ENCODE data around the gene HSDL2.

HSDL2 gene

GRCh38 chr9:112446526-112446925 lies 66.6 kb downstream of the HSDL2 start:
- DNase-seq (ENCODE audit: low spot score), result no peak

GRCh38 chr9:112447283-112447761 lies 67.4 kb downstream of the HSDL2 start:
- no peak for DNase-seq (ENCODE audit: low spot score)

GRCh38 chr9:112462855-112463254 lies 82.9 kb downstream of the HSDL2 start:
- DNase-seq (ENCODE audit: low spot score), result no peak

GRCh38 chr9:112465352-112465751 lies 85.4 kb downstream of the HSDL2 start:
- no peak for DNase-seq (ENCODE audit: low spot score)

- DNase-seq (ENCODE audit: low spot score), result no peak
Measured at GRCh38 chr9:112472996-112473395, 93.1 kb downstream of the HSDL2 start.

GRCh38 chr9:112473986-112474385 lies 94.1 kb downstream of the HSDL2 start:
- no peak for DNase-seq (ENCODE audit: low spot score)

GRCh38 chr9:112475318-112475717 lies 95.4 kb downstream of the HSDL2 start:
- no peak for DNase-seq (ENCODE audit: low spot score)

GRCh38 chr9:112477330-112477729 lies 97.4 kb downstream of the HSDL2 start:
- DNase-seq (ENCODE audit: low spot score), result no peak

GRCh38 chr9:112479221-112479620 lies 99.3 kb downstream of the HSDL2 start:
- DNase-seq (ENCODE audit: low spot score), result no peak

GRCh38 chr9:112484607-112485006 lies 104.7 kb downstream of the HSDL2 start:
- DNase-seq (ENCODE audit: low spot score), result no peak

- no peak for DNase-seq (ENCODE audit: low spot score)
Measured at GRCh38 chr9:112485574-112485973, 105.7 kb downstream of the HSDL2 start.

- peak; percentile 86 for DNase-seq (ENCODE audit: low spot score)
Measured at GRCh38 chr9:112486221-112487007, 106.5 kb downstream of the HSDL2 start, which contains the start of gene KIAA1958. TSS of gene KIAA1958 (plus strand) at chr9:112486827. CDS start at chr9:112574081, 87,254 bp downstream.

- peak; percentile 69 for DNase-seq (ENCODE audit: low spot score)
Measured at GRCh38 chr9:112487008-112487798, 107.3 kb downstream of the HSDL2 start.

GRCh38 chr9:112487799-112488340 lies 108.0 kb downstream of the HSDL2 start:
- peak; percentile 34 for DNase-seq (ENCODE audit: low spot score)

- peak; percentile 7 for DNase-seq (ENCODE audit: low spot score)
Measured at GRCh38 chr9:112489039-112489546, 109.2 kb downstream of the HSDL2 start.

- no peak for DNase-seq (ENCODE audit: low spot score)
Measured at GRCh38 chr9:112489876-112490666, 110.2 kb downstream of the HSDL2 start.

GRCh38 chr9:112493393-112494137 lies 113.7 kb downstream of the HSDL2 start:
- DNase-seq (ENCODE audit: low spot score), result no peak

- DNase-seq (ENCODE audit: low spot score), result no peak
Measured at GRCh38 chr9:112494153-112494552, 114.2 kb downstream of the HSDL2 start.

- no peak for DNase-seq (ENCODE audit: low spot score)
Measured at GRCh38 chr9:112495614-112496013, 115.7 kb downstream of the HSDL2 start.

GRCh38 chr9:112496074-112496722 lies 116.3 kb downstream of the HSDL2 start:
- DNase-seq (ENCODE audit: low spot score), result no peak
